ENCODE measurements around the gene TARDBP. TPM values are rescaled to one million over a fixed set of nuclear protein-coding genes. Genes with fewer than 3 reads are reported as not detected.
A peak's percentile ranks its signal among the peaks of the same experiment; 100 is the strongest.
"Not testable (repeated sequence)": the region's sequence is repeated elsewhere in the genome, so short reads cannot be mapped to it uniquely, and the experiment has no call there.

Gene TARDBP
- total RNA-seq, 4 donors from 2014 or later = 118 to 265 (median 172) TPM

- H3K9me3 ChIP-seq = no peaks in the 10 kb centered on the region
- DNase-seq = peak; percentile 65 to 67
- intact Hi-C loops (cut with DNase I) = no loop called here
- H3K36me3 ChIP-seq = no peaks in the 10 kb centered on the region
- H3K27me3 ChIP-seq = no peaks in the 10 kb centered on the region
- 43 to 52% methylated on average over 9 of the region's 9 CpGs for WGBS, 2 donors
- H3K4me1 ChIP-seq = peaks cover 6 to 16% of the 10 kb centered on the region in 2 donors
- H3K4me3 ChIP-seq (replicated peaks in 1 of 3) = no peak overlapping the region
- peak overlapping the region; percentile 49 to 56 (median 51) for H3K27ac ChIP-seq
- no peak for TF ChIP-seq CTCF (IDR thresholded peaks at IDR 0.05)
- TF ChIP-seq POLR2A (IDR thresholded peaks at IDR 0.05) = no peak
Measured at GRCh38 chr1:10980841-10981727, 31.4 kb upstream of the TARDBP start.

DNA sequence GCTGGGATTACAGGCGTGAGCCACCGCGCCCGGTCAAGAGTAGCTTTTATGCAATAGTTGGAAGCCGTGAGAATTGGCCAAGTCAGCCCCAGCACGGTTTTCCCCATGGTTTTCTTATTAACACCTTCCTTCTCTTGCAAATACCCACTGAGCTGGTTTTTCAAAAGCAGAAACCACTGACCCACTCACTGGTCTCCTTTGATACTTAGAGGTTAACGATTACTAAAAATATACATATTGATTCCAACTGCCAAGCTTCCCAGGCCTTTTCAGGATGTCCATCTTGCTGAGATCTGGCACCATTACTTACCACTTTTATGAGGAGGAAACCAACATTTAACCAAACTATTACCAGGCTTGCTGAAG, 25.9 kb upstream of the TARDBP start:
- Histone ChIP-seq H3K27ac (no peak overlapping the region), H3K27me3 (no peaks in the 10 kb centered on the region), H3K9me3 (no peaks in the 10 kb centered on the region), H3K36me3 (no peaks in the 10 kb centered on the region), H3K4me1 (no peaks in the 10 kb centered on the region), H3K4me3 (replicated peaks in 1 of 3) (no peak overlapping the region)
- 62 to 73% methylated on average over 7 of the region's 7 CpGs for WGBS, 2 donors
- intact Hi-C loops (cut with DNase I) = no loop called here
- TF ChIP-seq POLR2A (IDR thresholded peaks at IDR 0.05) = no peak
- no peak for TF ChIP-seq CTCF (IDR thresholded peaks at IDR 0.05)
- no peak for DNase-seq

- no peaks in the 10 kb centered on the region for H3K36me3 ChIP-seq
- H3K27ac ChIP-seq = no peak overlapping the region
- H3K27me3 ChIP-seq = no peaks in the 10 kb centered on the region
- no peaks in the 10 kb centered on the region for H3K4me1 ChIP-seq
- no peak for TF ChIP-seq CTCF (IDR thresholded peaks at IDR 0.05)
- no peak for TF ChIP-seq POLR2A (IDR thresholded peaks at IDR 0.05)
- no peaks in the 10 kb centered on the region for H3K9me3 ChIP-seq
- DNase-seq = no peak
- intact Hi-C loops (cut with DNase I) = no loop called here
- 83% methylated on average over 4 of the region's 4 CpGs for WGBS, 2 donors
- no peak overlapping the region for H3K4me3 ChIP-seq (replicated peaks in 1 of 3)
Measured at GRCh38 chr1:10987840-10988417, 24.5 kb upstream of the TARDBP start.

DNA sequence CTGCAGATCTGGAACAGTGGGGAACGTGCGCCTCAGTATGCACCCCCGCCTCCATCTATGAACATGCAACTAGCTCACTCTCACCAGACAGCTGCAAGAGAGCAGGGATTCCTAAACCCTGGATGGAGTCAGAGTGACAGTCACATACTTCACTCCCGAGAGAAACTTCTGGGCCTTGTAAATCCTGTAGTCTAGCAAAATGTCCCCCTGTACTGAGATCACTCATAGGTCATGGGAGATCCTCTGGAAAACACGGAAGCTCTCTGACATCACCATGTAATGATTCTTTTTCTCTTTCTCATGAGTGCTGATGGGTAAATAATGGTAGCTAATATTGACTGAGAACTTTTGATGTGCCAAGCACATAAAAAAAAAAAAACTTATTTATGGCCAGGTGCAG, 23.4 kb upstream of the TARDBP start:
- no peak for DNase-seq
- H3K4me3 ChIP-seq (replicated peaks in 1 of 3) = no peak overlapping the region
- H3K4me1 ChIP-seq = no peaks in the 10 kb centered on the region
- H3K27me3 ChIP-seq = no peaks in the 10 kb centered on the region
- no peaks in the 10 kb centered on the region for H3K36me3 ChIP-seq
- no peaks in the 10 kb centered on the region for H3K9me3 ChIP-seq
- 94 to 95% methylated on average over 5 of the region's 5 CpGs for WGBS, 2 donors
- TF ChIP-seq POLR2A (IDR thresholded peaks at IDR 0.05) (no peak), CTCF (IDR thresholded peaks at IDR 0.05) (no peak)
- H3K27ac ChIP-seq = no peak overlapping the region
- intact Hi-C loops (cut with DNase I) = no loop called here

GRCh38 chr1:10989920-10990516, 22.4 kb upstream of the TARDBP start:
- intact Hi-C loops (cut with DNase I); H3K9me3 ChIP-seq; H3K27ac ChIP-seq; H3K4me3 ChIP-seq (replicated peaks in 1 of 3); H3K27me3 ChIP-seq; DNase-seq; H3K4me1 ChIP-seq; H3K36me3 ChIP-seq: not testable (repeated sequence)
- WGBS, 2 donors = 76 to 81% methylated on average over 6 of the region's 6 CpGs
